GM18873 (cell line): ENCODE data around the gene ARL14.
A peak's percentile ranks its signal among the peaks of the same experiment; 100 is the strongest.
"Not testable (repeated sequence)": the region's sequence is repeated elsewhere in the genome, so short reads cannot be mapped to it uniquely, and the experiment has no call there.

ENCODE experiments used
- ATAC-seq: cut with Tn5 transposase; IDR thresholded peaks from one replicate; pipeline ENCODE4 v1.9.1; 2021; ENCODE audit warnings: mild to moderate bottlenecking, moderate library complexity, moderate number of reproducible peaks; ENCODE audit not compliant: unreplicated experiment, low FRiP score

Gene ARL14

DNA sequence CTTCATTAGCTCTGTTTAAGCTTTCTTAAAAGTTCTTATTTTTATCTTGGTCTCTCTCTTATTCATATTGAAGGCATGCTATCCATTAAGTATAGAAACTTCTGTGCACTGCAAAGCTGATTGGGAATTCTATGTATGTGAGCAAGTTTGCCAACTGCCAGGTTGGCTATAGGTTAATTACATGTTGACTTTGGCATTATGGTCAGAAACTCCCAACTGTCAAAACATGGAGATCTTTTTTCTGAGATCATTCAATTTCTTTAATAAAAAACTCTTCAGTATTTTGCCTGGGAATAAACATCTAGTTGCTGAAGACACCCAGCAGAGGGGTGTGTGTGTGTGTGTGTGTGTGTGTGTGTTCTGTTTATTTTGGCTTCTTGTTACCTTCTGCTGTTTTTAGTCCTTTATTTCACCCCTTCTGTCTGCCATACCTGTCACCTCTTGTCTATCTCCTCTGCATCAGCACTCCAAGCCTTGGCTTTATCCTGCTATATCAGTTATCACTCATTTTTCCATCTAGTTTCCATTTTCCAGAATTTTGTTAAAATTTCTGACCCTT, 1.3 kb upstream of the ARL14 start:
- ATAC-seq, result no peak

- no peak for ATAC-seq
Measured at GRCh38 chr3:160677459-160677881, 510 bp downstream of the ARL14 start.

DNA sequence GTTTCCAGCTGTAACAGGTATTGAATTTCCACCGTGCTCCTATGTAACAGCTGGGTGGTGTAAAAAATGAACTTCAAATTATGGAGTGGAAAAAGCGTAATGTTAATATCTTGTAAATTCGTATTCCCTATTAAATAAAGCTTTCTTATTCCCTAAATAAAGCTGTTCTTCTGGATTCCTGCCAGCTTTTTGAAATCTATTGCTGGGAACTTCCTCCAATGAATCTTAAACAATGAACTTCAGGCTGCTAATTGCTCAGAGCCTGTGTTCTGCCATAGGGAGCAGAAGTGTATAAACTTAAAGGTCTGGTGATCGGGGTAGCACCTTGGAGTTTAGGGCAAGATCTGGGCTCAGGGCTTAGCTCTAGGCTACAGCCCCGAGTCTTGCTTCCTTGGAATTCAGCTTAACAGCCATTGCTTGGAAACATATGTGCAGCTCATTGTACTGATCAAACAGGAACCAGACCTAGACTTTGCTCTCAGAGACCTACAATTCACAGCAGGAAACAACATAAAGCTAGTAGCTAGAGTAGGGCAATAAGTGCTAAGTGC, 1.4 kb downstream of the ARL14 start:
- ATAC-seq, result no peak

DNA sequence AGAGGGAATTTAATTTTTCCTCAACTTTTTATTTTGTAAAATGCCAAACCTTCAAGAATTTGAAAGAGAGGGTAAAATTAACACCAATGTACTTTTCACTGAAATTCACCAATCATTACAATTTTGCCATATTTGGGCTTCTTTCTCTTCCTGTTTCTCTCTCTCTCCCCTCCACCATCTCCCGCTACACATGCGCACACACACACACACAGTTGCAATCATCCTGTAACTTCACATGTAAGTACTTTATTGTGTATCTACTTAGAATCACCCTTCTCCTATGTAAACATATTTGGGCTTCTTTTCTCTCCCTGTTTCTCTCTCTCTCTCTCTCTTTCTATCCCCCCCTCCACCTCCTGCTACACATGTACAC, 7.4 kb downstream of the ARL14 start:
- no peak for ATAC-seq

GRCh38 chr3:160685144-160685766, 8.3 kb downstream of the ARL14 start:
- ATAC-seq, result no peak

DNA sequence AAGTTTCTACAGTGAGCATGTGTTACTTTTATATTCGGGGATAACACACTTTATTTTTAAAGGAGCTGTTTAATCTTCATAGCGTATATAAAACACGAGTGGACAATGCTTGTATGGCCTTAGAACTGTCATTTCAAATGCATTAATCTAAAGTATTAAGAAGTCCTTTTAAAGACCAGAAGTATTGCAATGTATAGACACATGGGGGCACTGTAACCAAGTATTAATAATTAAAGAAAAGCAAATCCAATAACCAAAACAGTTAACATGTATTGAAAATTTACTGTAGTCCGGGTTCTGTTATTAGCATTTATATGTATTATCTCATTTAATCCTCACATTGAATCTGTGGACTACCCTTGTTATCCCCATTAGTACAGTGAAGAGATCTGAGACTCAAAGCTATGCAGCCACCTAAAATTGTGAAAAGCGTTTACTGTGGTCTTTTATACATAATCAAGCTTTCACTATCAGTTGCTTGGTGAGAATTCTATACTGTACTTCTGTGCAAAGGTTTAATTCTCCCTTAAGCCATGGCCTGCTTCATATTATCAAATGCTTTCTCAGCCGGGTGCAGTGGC, 10.1 kb downstream of the ARL14 start:
- no peak for ATAC-seq

- no peak for ATAC-seq
Measured at GRCh38 chr3:160691151-160691550, 14.2 kb downstream of the ARL14 start.

- ATAC-seq, result no peak
Measured at GRCh38 chr3:160691962-160692361, 15.0 kb downstream of the ARL14 start.

- no peak for ATAC-seq
Measured at GRCh38 chr3:160693191-160693590, 16.2 kb downstream of the ARL14 start.

DNA sequence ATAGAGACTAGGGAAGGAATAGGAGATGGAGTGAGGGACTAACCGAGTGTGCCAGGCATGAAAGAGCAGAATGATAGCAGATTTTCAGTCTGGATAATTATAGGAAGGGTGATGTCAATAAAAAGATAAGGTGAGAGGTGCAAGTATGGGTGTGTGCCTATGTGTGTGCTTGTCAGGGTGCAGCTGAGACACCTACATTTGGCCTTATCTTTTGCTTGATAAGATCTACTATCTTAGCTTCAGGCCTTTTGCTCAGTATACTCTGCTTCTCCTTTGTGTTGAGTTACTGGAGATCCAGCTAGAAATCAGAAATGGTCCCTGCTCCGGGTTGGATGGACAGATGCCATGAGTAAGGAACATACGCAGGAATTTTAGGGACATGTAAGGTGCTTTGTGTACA, 17.4 kb downstream of the ARL14 start:
- ATAC-seq, result no peak

DNA sequence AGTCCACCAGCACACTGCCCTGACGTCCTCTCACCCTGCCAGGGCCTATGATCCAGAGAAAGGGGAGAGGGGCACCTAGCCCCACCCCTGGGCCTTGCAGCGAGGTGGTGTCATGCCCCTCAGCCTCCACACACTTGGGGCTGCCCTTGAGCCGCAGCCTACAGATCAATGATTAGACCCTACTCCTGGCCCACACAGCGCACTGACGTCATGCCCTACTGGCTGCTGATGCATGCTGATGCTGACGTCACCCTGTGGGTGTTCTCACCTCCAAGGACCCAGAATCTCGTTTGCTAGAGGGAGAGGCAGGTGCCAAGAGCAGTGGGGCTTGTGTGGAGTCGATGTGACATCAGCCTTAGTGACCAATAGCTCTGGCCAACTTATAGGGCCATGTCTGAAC, 18.0 kb downstream of the ARL14 start:
- ATAC-seq, result no peak

DNA sequence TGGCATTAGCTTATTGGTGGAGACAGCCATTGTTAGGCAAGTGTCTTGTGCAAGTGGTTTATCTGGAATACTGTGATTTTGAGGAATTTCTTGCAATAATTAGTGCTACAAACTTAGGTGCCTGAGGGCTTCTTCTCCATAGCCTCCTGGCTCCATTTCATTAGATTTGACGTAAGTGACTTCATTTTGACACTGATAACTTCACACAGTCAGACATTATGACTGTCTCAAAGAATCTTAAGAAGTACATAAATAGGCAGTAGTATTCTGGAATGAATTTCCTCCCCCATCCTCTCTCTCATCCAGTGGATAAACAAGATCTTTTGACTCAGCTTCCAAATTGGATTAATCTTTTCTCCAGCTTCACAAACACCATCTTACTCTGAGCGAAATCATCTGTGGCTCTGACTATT, 19.0 kb downstream of the ARL14 start:
- no peak for ATAC-seq

GRCh38 chr3:160697637-160698380, 20.8 kb downstream of the ARL14 start:
- ATAC-seq, result no peak

GRCh38 chr3:160698599-160699195, 21.7 kb downstream of the ARL14 start:
- ATAC-seq, result no peak

DNA sequence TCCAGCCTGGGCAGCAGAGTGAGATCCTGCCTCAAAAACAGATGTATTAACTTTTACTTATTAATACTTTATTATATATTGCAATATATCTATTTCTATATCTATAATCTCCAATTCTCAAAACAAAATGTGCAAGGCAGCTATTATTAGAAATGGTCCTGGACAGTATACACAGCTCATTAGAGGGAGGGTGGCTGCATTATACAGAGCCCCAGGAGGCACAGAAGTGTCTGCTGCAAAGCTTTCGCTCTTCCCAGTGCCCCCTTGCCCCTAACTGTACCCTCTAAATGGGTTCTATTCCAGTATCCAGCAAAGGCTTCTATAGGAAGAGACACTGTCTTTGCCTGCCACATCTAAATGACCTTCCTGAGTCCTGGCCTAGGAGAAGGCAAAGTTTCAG, 24.5 kb downstream of the ARL14 start:
- ATAC-seq, result no peak

DNA sequence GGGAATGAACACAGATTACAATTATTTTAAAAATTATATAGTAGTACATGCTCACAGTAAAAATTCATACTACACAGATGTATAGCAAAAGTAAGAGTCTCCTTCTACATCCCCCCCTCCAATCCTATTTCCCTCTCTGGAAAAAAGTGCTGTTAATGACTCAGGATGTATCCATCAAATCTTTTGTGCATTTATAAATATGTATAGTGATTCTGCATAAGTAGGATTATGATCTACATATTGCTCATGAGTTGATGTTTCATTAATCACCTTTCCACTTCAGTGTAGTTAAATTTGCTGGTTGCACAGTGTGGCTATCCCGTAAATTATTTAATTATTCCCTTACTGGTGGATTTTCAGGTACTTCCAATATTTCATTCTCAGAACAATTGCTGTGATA, 25.3 kb downstream of the ARL14 start:
- ATAC-seq, result no peak

GRCh38 chr3:160703974-160704373, 27.0 kb downstream of the ARL14 start:
- no peak for ATAC-seq

- ATAC-seq, result peak; percentile 69
Measured at GRCh38 chr3:160707187-160707794, 30.3 kb downstream of the ARL14 start.

- no peak for ATAC-seq
Measured at GRCh38 chr3:160709477-160710182, 32.7 kb downstream of the ARL14 start.

DNA sequence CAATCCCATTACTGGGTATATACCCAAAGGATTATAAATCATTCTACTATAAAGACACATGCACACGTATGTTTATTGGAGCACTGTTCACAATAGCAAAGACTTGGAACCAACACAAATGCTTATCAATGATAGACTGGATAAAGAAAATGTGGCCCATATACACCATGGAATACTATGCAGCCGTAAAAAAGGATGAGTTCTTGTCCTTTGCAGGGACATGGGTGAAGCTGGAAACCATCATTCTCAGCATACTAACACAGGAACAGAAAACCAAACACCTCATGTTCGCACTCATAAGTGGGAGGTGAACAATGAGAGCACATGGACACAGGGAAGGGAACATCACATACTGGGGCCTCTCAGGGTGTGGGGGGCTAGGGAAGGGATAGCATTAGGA, 36.2 kb downstream of the ARL14 start:
- not testable (repeated sequence) for ATAC-seq
